HepG2 (cell line): Measurements from ENCODE around the gene STK39. TPM values are rescaled to one million over a fixed set of nuclear protein-coding genes. Genes with fewer than 3 reads are reported as not detected.
A peak's percentile ranks its signal among the peaks of the same experiment; 100 is the strongest.

ENCODE experiments used
- AKAP8 ChIP-seq: sonication (generic); formaldehyde crosslinking; IDR thresholded peaks from 2 replicates; pipeline ENCODE4 v1.5.1; 2020; ENCODE audit warnings: mild to moderate bottlenecking, missing genetic modification reagents
- ARNT ChIP-seq: fragments of 450-650 bp; IDR thresholded peaks from 2 replicates; pipeline ENCODE4 v1.6.1; 2017
- GFI1 ChIP-seq: sonication (generic); formaldehyde crosslinking; IDR thresholded peaks from 2 replicates; pipeline ENCODE4 v1.5.0; 2020; ENCODE audit warnings: missing genetic modification reagents, mild to moderate bottlenecking, borderline replicate concordance
- HDAC6 ChIP-seq: fragments of 200-600 bp; sonication (generic); IDR thresholded peaks from 2 replicates; pipeline ENCODE4 v1.7.0; 2017; ENCODE audit warnings: mild to moderate bottlenecking, antibody characterized with exemption, low read length, low read depth
- HNF4A ChIP-seq: sonication (generic); formaldehyde crosslinking; IDR thresholded peaks from 2 replicates; pipeline ENCODE4 v1.4.0; 2020; ENCODE audit warnings: missing genetic modification reagents
- HNRNPLL ChIP-seq: fragments of 200-400 bp; formaldehyde crosslinking; IDR thresholded peaks from 2 replicates; pipeline ENCODE4 v1.6.1; 2017; ENCODE audit warnings: mild to moderate bottlenecking, low read depth, low read length; ENCODE audit not compliant: poor library complexity, severe bottlenecking
- HNRNPUL1 ChIP-seq: fragments of 200-400 bp; formaldehyde crosslinking; IDR thresholded peaks from 2 replicates; pipeline ENCODE4 v1.6.1; 2017; ENCODE audit warnings: low read depth, mild to moderate bottlenecking, low read length, moderate library complexity
- KAT8 ChIP-seq: IDR thresholded peaks from 2 replicates; pipeline ENCODE4 v1.6.1; 2016; ENCODE audit warnings: missing genetic modification reagents, missing compliant biosample characterization
- MAF1 ChIP-seq: sonication (generic); formaldehyde crosslinking; IDR thresholded peaks from 2 replicates; pipeline ENCODE4 v1.5.0; 2020; ENCODE audit warnings: missing genetic modification reagents, borderline replicate concordance
- NCOA2 ChIP-seq: sonication (generic); formaldehyde crosslinking; IDR thresholded peaks from 2 replicates; pipeline ENCODE4 v1.8.0; 2022; ENCODE audit warnings: inconsistent platforms
- NR2F2 ChIP-seq: IDR thresholded peaks from 2 replicates; pipeline ENCODE4 v1.6.1; 2012; ENCODE audit warnings: low read depth, inconsistent platforms, borderline replicate concordance
- POLR2G ChIP-seq: fragments of 200-400 bp; formaldehyde crosslinking; IDR thresholded peaks from 2 replicates; pipeline ENCODE4 v1.6.1; 2018; ENCODE audit warnings: mild to moderate bottlenecking, low read depth, low read length, moderate library complexity
- SRSF4 ChIP-seq: fragments of 200-400 bp; formaldehyde crosslinking; IDR thresholded peaks from one replicate; pipeline ENCODE4 v1.6.1; 2018; ENCODE audit warnings: mild to moderate bottlenecking, low read depth, low read length, moderate library complexity; ENCODE audit not compliant: poor library complexity, severe bottlenecking
- YEATS2 ChIP-seq: sonication (generic); formaldehyde crosslinking; IDR thresholded peaks from 2 replicates; pipeline ENCODE4 v1.4.0; 2020; ENCODE audit warnings: missing genetic modification reagents, borderline replicate concordance
- ZFP36L1 ChIP-seq: sonication (generic); formaldehyde crosslinking; IDR thresholded peaks from 2 replicates; pipeline ENCODE4 v1.8.0; 2022; ENCODE audit warnings: mild to moderate bottlenecking, missing genetic modification reagents, moderate library complexity
- ZNF263 ChIP-seq: sonication (generic); formaldehyde crosslinking; IDR thresholded peaks from 2 replicates; pipeline ENCODE4 v1.4.0; 2020; ENCODE audit warnings: missing genetic modification reagents
- ZNF3 ChIP-seq: IDR thresholded peaks from 2 replicates; pipeline ENCODE4 v1.7.0; 2017; ENCODE audit warnings: inconsistent platforms
- ZNF460 ChIP-seq: sonication (generic); formaldehyde crosslinking; IDR thresholded peaks from 2 replicates; pipeline ENCODE4 v1.5.1; 2020; ENCODE audit warnings: missing genetic modification reagents, mild to moderate bottlenecking, borderline replicate concordance
- ZNF557 ChIP-seq: sonication (generic); formaldehyde crosslinking; IDR thresholded peaks from 2 replicates; pipeline ENCODE4 v1.4.0; 2020; ENCODE audit warnings: missing genetic modification reagents
- ZNF607 ChIP-seq: sonication (generic); formaldehyde crosslinking; IDR thresholded peaks from 2 replicates; pipeline ENCODE4 v1.5.1; 2020; ENCODE audit warnings: missing genetic modification reagents, mild to moderate bottlenecking, borderline replicate concordance
- ZNF891 ChIP-seq: sonication (generic); formaldehyde crosslinking; IDR thresholded peaks from 2 replicates; pipeline ENCODE4 v1.5.0; 2020; ENCODE audit warnings: mild to moderate bottlenecking, missing genetic modification reagents
- ZZZ3 ChIP-seq: sonication (generic); formaldehyde crosslinking; IDR thresholded peaks from 2 replicates; pipeline ENCODE4 v1.4.0; 2020; ENCODE audit warnings: missing genetic modification reagents, mild to moderate bottlenecking, borderline replicate concordance
- polyA plus RNA-seq, 8 experiments: library from polyadenylated mRNA; depleted of rRNA in 3 of 8; stranded (reverse) in 7 of 8; unstranded in 1 of 8; fragments of >200 nt; fragmentation: Illumina TruSeq in 4 of 8; extraction: Trizol in 4 of 8; gene quantifications; 2 replicates each; pipeline versions ENCODE4 v1.2.1 to v1.2.3, GENCODE V29; 2011 to 2016; ENCODE audit warnings: low read depth in 4 of 8, missing spikeins in 1 of 8, mixed read lengths in 1 of 8; ENCODE audit not compliant: insufficient read depth in 1 of 8
- total RNA-seq, 5 experiments: library from RNA; depleted of rRNA; stranded (reverse); fragments of >200 nt; fragmentation: Illumina TruSeq; extraction: Trizol; gene quantifications; 2 replicates each; pipeline ENCODE4 v1.2.3, GENCODE V29; 2016; ENCODE audit warnings: low read depth in 1 of 5
- TF ChIP-seq, protein P1 (sequence below): IDR thresholded peaks from 2 replicates; pipeline ENCODE4 v1.6.1; 2012; ENCODE audit warnings: low read length, improper control_type of control experiment
- TF ChIP-seq, protein P2 (sequence below): fragments of 450-650 bp; IDR thresholded peaks from 2 replicates; pipeline ENCODE4 v1.6.1; 2017; ENCODE audit warnings: mild to moderate bottlenecking
- TF ChIP-seq, protein P3 (sequence below): sonication (generic); formaldehyde crosslinking; IDR thresholded peaks from 2 replicates; pipeline ENCODE4 v1.5.1; 2020; ENCODE audit warnings: missing genetic modification reagents, mild to moderate bottlenecking, borderline replicate concordance

STK39 gene
- total and polyA plus RNA-seq, 2 of the 13 experiments (the other 11 are each of a cell fraction or from before 2014, with no cell fraction given): 27.3 to 38.4 TPM

DNA sequence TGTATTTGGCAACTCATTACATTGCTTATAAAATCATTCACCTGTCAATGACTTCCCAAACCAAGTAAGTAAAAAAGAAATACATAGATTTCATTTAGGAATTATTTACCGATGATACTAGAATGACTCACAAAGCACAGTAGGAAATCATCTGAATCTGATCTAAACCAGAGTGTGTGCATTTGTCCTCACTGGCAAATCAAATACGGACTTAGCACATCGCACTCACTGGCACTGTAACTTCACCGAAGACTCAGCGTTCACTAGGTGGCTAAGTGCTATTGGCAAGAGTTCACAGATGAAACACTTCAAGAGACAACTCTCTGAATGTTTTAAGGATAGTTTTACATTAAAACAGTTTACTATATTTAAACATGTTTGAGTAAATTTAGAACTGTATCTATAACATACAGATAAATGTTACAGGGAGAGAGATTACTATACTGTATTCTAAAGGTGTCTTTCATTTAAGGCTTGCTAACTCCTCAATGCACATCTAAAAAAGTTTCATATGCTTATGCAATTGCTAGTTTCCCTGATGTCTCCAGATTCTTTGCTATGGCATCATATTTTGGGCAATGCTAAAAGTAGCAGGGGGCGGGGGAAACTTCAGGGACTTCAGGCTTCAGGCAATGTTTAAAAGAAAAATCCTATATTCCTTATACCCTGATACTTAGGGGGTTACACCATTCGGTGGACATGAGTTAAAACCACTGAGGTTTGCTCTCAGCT is 48.8 kb downstream of the STK39 start (continued):
- TF ChIP-seq YEATS2 (CRISPR knock-in tag): no peak
- no peak for TF ChIP-seq ZNF607 (CRISPR knock-in tag)
- no peak for TF ChIP-seq HNRNPUL1
- no peak for TF ChIP-seq ZNF891 (CRISPR knock-in tag)
- TF ChIP-seq HDAC6: no peak
- no peak for TF ChIP-seq ZZZ3 (CRISPR knock-in tag)
- TF ChIP-seq, protein P1, sequence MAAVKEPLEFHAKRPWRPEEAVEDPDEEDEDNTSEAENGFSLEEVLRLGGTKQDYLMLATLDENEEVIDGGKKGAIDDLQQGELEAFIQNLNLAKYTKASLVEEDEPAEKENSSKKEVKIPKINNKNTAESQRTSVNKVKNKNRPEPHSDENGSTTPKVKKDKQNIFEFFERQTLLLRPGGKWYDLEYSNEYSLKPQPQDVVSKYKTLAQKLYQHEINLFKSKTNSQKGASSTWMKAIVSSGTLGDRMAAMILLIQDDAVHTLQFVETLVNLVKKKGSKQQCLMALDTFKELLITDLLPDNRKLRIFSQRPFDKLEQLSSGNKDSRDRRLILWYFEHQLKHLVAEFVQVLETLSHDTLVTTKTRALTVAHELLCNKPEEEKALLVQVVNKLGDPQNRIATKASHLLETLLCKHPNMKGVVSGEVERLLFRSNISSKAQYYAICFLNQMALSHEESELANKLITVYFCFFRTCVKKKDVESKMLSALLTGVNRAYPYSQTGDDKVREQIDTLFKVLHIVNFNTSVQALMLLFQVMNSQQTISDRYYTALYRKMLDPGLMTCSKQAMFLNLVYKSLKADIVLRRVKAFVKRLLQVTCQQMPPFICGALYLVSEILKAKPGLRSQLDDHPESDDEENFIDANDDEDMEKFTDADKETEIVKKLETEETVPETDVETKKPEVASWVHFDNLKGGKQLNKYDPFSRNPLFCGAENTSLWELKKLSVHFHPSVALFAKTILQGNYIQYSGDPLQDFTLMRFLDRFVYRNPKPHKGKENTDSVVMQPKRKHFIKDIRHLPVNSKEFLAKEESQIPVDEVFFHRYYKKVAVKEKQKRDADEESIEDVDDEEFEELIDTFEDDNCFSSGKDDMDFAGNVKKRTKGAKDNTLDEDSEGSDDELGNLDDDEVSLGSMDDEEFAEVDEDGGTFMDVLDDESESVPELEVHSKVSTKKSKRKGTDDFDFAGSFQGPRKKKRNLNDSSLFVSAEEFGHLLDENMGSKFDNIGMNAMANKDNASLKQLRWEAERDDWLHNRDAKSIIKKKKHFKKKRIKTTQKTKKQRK: no peak
- no peak for TF ChIP-seq NCOA2 (CRISPR knock-in tag)
- TF ChIP-seq ZNF3 (CRISPR knock-in tag): peak; percentile 89
- no peak for TF ChIP-seq ARNT
- no peak for TF ChIP-seq GFI1 (CRISPR knock-in tag)
- no peak for TF ChIP-seq ZNF557 (CRISPR knock-in tag)
- TF ChIP-seq ZNF460 (CRISPR knock-in tag): no peak
- no peak for TF ChIP-seq ZFP36L1 (CRISPR knock-in tag)
- TF ChIP-seq MAF1: no peak
- no peak for TF ChIP-seq HNRNPLL
- TF ChIP-seq AKAP8 (CRISPR knock-in tag): no peak
- no peak for TF ChIP-seq NR2F2
- no peak for TF ChIP-seq POLR2G
- no peak for TF ChIP-seq ZNF263 (CRISPR knock-in tag)
- TF ChIP-seq, protein P2, sequence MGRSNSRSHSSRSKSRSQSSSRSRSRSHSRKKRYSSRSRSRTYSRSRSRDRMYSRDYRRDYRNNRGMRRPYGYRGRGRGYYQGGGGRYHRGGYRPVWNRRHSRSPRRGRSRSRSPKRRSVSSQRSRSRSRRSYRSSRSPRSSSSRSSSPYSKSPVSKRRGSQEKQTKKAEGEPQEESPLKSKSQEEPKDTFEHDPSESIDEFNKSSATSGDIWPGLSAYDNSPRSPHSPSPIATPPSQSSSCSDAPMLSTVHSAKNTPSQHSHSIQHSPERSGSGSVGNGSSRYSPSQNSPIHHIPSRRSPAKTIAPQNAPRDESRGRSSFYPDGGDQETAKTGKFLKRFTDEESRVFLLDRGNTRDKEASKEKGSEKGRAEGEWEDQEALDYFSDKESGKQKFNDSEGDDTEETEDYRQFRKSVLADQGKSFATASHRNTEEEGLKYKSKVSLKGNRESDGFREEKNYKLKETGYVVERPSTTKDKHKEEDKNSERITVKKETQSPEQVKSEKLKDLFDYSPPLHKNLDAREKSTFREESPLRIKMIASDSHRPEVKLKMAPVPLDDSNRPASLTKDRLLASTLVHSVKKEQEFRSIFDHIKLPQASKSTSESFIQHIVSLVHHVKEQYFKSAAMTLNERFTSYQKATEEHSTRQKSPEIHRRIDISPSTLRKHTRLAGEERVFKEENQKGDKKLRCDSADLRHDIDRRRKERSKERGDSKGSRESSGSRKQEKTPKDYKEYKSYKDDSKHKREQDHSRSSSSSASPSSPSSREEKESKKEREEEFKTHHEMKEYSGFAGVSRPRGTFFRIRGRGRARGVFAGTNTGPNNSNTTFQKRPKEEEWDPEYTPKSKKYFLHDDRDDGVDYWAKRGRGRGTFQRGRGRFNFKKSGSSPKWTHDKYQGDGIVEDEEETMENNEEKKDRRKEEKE: no peak
- TF ChIP-seq HNF4A (CRISPR knock-in tag): 0 out of 2 replicates have a peak, but pooled peaks have one; percentile 49
- TF ChIP-seq SRSF4: no peak
- no peak for TF ChIP-seq KAT8 (CRISPR knock-in tag)
- TF ChIP-seq, protein P3, sequence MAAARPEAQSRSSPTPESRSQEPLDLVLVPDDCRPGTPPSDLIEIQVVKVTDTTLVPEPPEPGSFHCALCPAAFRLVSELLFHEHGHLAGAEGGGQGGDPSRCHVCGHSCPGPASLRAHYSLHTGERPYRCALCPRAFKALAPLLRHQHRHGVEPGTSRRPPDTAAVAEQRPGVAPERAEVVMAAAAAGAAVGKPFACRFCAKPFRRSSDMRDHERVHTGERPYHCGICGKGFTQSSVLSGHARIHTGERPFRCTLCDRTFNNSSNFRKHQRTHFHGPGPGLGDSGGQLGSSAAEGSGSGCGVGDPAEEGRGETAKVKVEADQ (CRISPR knock-in tag): no peak
